ENCODE results near the gene CAMSAP2.
A peak's percentile ranks its signal among the peaks of the same experiment; 100 is the strongest.
"Not testable (repeated sequence)": the region's sequence is repeated elsewhere in the genome, so short reads cannot be mapped to it uniquely, and the experiment has no call there.

The CAMSAP2 gene

DNA sequence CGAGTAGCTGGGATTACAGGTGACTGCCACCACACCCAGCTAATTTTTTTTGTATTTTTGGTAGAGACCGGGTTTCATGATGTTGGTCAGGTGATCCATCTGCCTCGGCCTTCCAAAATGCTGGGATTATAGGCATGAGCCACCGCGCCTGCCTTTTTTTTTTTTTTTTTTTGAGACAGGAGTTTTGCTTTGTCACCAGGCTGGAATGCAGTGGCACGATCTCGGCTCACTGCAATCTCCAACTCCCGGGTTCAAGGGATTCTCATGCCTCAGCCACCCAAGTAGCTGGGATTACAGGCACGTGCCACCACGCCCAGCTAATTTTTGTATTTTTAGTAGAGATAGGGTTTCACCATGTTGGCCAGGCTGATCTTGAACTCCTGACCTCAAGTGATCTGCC, 12.1 kb downstream of the CAMSAP2 start:
- H3K27ac Mint-ChIP-seq; H3K27me3 Mint-ChIP-seq; H3K4me3 Mint-ChIP-seq; H3K9me3 Mint-ChIP-seq; intact Hi-C loops (cut with micrococcal nuclease): not testable (repeated sequence)
- peaks cover 37% of the 10 kb centered on the region for H3K4me1 Mint-ChIP-seq (ENCODE audit: low read depth)
- H3K36me3 Mint-ChIP-seq (ENCODE audit: low read depth): peaks cover 47% of the 10 kb centered on the region

DNA sequence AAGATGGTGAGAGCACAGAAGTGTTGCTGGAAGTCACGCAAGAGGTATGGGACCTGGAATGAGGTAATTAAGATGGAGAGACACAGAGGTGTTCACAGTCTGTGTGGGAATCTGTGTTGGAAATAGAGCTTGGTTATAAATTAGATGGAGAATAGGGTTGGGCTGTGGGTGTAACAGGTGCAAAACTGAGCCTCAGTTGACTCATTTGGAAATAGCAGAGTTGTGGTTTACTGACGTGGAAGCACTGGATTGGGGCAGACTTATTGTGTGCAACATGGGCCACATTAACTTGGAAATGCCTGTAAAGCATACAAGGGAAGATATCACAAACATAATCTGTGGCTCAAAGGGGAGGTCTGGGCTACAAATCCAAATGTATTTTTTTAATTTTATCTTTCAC, 13.0 kb downstream of the CAMSAP2 start:
- no peak overlapping the region for H3K4me3 Mint-ChIP-seq
- H3K36me3 Mint-ChIP-seq (ENCODE audit: low read depth): peaks cover 39% of the 10 kb centered on the region
- no peak overlapping the region for H3K27ac Mint-ChIP-seq
- H3K4me1 Mint-ChIP-seq (ENCODE audit: low read depth): peaks cover 37% of the 10 kb centered on the region
- H3K27me3 Mint-ChIP-seq: no peaks in the 10 kb centered on the region
- intact Hi-C loops (cut with micrococcal nuclease): no loop called here
- H3K9me3 Mint-ChIP-seq: no peaks in the 10 kb centered on the region

DNA sequence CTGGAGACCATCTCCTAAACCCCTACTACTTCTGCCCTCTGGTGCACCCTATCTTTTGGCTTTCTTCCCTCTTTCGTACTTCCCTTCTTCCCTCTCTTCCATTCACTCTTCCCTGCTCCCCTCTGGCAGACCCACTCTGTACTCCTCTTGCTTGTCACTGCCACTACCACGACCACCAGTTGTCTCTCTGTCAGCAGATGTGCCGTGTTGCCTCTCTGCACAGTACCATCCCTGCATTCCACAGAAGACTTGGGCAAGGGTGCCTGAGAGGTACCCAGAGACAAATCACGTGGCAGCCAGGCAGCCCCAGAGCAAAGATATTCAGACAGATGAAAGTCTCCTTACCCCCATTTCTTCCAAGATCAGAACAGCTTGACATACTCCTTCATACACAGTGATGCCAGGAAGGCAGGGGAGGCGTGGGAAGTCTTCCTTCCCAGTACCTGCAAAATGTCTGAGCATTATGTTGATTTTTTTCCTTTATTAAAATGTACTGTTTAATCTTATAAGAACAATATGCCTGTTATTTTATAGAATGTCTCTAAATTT, 15.0 kb downstream of the CAMSAP2 start:
- Mint-ChIP-seq H3K36me3 (ENCODE audit: low read depth) (peaks cover 23% of the 10 kb centered on the region), H3K27me3 (no peaks in the 10 kb centered on the region), H3K9me3 (no peaks in the 10 kb centered on the region), H3K4me3 (no peak overlapping the region), H3K4me1 (ENCODE audit: low read depth) (peaks cover 30% of the 10 kb centered on the region), H3K27ac (peak overlapping the region; percentile 4)
- intact Hi-C loops (cut with micrococcal nuclease): no loop called here

DNA sequence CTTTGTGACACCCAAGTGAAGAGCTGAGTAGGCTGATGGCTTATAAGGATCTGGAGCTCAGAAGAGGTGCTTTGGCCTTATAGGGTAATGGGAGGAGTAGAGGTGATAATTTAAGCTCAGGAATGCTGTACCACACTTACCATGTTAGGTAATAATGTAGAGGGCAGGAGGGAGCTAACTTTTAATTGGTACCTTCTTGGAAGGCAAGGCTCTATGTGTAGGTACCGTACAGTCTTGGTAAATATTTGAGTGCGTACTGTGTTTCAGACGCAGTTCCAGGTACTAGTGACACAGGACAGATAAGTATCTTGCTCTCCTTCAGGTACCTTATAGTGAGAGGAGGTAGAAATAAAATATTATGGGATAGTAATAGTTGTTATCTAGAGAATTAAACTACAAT, 16.8 kb downstream of the CAMSAP2 start:
- no peak overlapping the region for H3K4me3 Mint-ChIP-seq
- no peaks in the 10 kb centered on the region for H3K27me3 Mint-ChIP-seq
- H3K27ac Mint-ChIP-seq: peak overlapping the region; percentile 1
- H3K36me3 Mint-ChIP-seq (ENCODE audit: low read depth): peaks cover 27% of the 10 kb centered on the region
- no peaks in the 10 kb centered on the region for H3K9me3 Mint-ChIP-seq
- H3K4me1 Mint-ChIP-seq (ENCODE audit: low read depth): peaks cover 30% of the 10 kb centered on the region
- intact Hi-C loops (cut with micrococcal nuclease): no loop called here

DNA sequence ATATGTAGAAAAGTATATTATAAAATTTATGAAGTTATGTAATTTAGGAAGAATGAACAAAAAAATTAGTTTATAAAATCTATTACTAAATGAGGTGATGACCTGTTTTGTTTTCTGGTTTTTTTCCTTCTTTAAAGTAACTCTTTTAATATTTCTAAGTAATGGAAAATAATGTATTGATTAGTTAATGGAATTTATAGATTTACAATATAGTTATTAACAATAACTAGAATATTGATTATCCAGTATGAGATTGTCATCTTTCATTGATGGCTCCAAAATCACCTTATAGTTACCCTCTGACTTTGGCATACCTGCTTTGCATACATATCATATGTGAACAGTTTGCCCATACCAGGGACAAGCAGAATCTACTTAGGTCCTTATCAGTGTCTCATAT, 23.4 kb downstream of the CAMSAP2 start:
- intact Hi-C loops (cut with micrococcal nuclease): no loop called here
- Mint-ChIP-seq H3K27ac (no peak overlapping the region), H3K36me3 (ENCODE audit: low read depth) (peaks cover 66% of the 10 kb centered on the region), H3K27me3 (no peaks in the 10 kb centered on the region), H3K9me3 (no peaks in the 10 kb centered on the region), H3K4me3 (no peak overlapping the region), H3K4me1 (ENCODE audit: low read depth) (peaks cover 5% of the 10 kb centered on the region)

DNA sequence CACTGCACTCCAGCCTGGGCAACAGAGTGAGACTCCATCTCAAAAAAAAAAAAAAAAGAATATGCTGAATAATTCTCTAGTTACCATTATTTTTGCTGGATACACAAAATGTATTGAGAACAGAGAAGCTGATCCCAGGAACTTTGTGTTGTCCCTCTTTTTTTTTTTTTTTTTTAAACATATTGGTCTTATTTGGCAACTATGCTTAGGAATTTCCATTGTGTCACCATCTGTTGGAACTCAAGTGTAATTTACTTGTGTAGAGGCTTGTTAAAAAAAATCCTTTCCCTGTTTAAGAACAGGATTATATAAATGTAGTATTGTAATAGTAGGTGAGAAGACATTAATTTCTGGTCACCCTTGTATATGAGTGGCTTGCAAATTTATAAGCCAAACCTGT, 28.6 kb downstream of the CAMSAP2 start:
- intact Hi-C loops (cut with micrococcal nuclease): no loop called here
- Mint-ChIP-seq H3K36me3 (ENCODE audit: low read depth) (peaks cover 71% of the 10 kb centered on the region), H3K4me1 (ENCODE audit: low read depth) (no peaks in the 10 kb centered on the region)

DNA sequence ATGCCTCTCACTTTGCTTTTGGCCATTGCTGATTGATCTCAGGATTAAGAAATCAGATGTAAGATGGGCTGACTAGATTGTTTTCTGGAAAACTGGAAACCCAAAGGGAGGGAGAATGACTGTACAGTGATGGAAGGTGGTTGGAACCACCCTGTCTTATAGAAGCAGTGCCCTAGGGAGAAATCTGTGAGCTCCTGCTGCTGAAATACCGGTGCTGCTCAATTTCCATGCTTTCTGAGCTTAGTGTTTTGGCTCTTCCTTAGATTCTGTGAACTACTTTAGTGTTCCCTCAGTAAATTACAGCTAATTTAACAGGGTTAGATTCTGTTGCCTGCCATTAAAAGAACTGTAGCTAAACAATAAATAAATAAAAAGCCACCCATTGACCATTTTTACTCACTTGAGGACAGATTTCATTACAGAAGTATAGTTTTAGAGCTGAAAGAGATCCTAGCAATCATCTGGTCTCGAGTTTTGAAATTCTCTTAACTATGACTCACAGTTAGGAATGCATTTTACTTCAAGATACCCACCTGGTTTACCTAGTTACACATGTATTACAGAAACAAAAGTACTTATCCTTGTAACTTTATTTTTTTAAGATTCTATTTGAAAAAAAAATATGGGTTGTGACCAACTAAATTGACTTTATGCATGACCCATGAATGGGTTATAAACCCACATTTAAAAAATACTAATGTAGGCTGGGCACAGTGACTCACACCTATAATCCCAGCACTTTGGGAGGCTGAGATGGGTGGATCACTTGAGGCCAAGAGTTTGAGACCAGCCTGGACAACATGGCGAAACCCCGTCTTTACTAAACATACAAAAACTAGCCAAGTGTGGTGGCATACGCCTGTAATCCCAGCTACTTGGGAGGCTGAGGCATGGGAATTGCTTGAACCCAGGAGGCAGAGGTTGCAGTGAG, 33.2 kb downstream of the CAMSAP2 start:
- Mint-ChIP-seq H3K4me3 (no peak overlapping the region), H3K36me3 (ENCODE audit: low read depth) (peaks cover 45% of the 10 kb centered on the region), H3K27me3 (peaks cover 2% of the 10 kb centered on the region), H3K9me3 (no peaks in the 10 kb centered on the region), H3K4me1 (ENCODE audit: low read depth) (peaks cover 23% of the 10 kb centered on the region), H3K27ac (no peak overlapping the region)
- intact Hi-C loops (cut with micrococcal nuclease): no loop called here

More for the DNA sequence above, 28.6 kb downstream of the CAMSAP2 start:
- peaks cover 2% of the 10 kb centered on the region for H3K27me3 Mint-ChIP-seq
- H3K4me3 Mint-ChIP-seq: no peak overlapping the region
- H3K9me3 Mint-ChIP-seq: no peaks in the 10 kb centered on the region
- H3K27ac Mint-ChIP-seq: no peak overlapping the region

DNA sequence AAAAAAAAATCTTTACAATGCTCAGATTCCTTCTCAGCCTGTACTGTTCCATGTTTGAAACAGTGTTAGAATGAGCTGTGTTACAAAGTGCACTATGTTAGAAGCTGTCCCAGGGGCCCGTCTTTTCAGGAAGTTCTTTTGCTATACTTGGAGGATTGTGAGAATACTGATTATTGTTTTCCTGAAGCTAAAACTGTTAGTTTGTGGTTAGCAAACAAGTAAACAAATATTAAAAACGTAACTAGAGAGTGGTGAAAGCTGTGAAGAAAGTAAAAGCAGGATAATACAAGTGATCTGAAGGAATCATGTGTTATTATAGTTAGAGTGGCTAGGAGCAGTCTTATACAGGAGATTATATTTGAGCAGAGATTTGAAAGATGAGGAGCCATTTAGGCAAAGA, 35.6 kb downstream of the CAMSAP2 start:
- H3K36me3 Mint-ChIP-seq (ENCODE audit: low read depth): peaks cover 29% of the 10 kb centered on the region
- no peak overlapping the region for H3K27ac Mint-ChIP-seq
- H3K4me1 Mint-ChIP-seq (ENCODE audit: low read depth): peaks cover 26% of the 10 kb centered on the region
- H3K9me3 Mint-ChIP-seq: no peaks in the 10 kb centered on the region
- H3K4me3 Mint-ChIP-seq: no peak overlapping the region
- H3K27me3 Mint-ChIP-seq: peaks cover 2% of the 10 kb centered on the region
- intact Hi-C loops (cut with micrococcal nuclease): no loop called here

DNA sequence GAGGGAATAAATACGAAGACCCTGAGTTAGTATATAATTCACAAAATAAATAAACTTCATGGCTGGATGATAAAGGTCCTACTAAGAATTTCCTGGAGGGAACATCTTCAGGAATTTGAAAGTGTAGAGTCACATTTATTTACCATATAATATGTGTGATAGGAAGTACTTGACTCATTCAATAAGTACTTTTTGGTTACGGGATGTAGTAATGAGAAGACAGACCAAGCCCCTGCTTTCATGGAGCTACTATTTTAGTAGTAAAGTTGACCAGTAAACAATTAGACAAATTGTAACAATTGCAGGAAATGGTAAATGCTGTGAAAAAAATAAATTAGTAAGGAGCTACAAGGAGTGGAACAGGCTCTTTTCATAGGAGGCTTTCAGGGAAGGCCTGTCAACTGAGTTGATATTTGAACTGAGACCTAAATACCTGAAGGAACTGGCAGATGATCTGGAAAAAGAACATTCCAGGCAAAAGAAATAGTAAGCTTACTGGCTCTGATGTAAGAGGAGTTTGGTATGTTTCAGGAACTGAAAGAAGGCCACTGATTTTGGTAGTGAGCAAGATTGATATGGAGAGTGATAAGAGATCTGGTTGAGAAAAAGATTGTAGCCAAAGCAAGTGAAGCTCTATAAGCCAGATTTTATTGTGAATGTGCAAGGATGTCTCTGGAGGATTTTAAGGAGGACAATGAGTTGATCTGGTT, 36.2 kb downstream of the CAMSAP2 start:
- no peaks in the 10 kb centered on the region for H3K9me3 Mint-ChIP-seq
- peaks cover 2% of the 10 kb centered on the region for H3K27me3 Mint-ChIP-seq
- no peak overlapping the region for H3K27ac Mint-ChIP-seq
- intact Hi-C loops (cut with micrococcal nuclease): no loop called here
- H3K4me3 Mint-ChIP-seq: no peak overlapping the region
- peaks cover 29% of the 10 kb centered on the region for H3K4me1 Mint-ChIP-seq (ENCODE audit: low read depth)
- H3K36me3 Mint-ChIP-seq (ENCODE audit: low read depth): peaks cover 23% of the 10 kb centered on the region

DNA sequence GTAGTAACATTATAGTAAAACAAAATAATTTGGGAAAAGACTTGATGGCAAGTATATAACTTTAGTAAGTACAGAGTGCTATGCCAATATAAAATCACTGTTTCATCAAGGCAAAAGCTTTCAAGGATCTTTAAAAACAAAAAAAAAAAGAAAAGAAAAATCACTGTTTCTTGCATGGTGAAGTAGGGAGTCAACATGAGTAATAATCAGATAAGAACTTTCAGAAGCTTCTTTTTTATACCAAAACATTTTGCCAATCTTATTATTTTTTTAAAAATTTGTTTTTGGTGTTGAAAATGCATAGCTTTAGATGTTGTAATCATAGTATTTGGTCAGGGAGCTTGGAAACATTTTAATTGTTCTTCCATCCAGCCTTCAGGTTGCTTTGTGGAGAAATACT, 37.2 kb downstream of the CAMSAP2 start:
- H3K36me3 Mint-ChIP-seq (ENCODE audit: low read depth): peaks cover 13% of the 10 kb centered on the region
- H3K27ac Mint-ChIP-seq: no peak overlapping the region
- H3K4me1 Mint-ChIP-seq (ENCODE audit: low read depth): peaks cover 29% of the 10 kb centered on the region
- no peaks in the 10 kb centered on the region for H3K9me3 Mint-ChIP-seq
- peaks cover under 1% of the 10 kb centered on the region for H3K27me3 Mint-ChIP-seq
- intact Hi-C loops (cut with micrococcal nuclease): no loop called here
- no peak overlapping the region for H3K4me3 Mint-ChIP-seq

DNA sequence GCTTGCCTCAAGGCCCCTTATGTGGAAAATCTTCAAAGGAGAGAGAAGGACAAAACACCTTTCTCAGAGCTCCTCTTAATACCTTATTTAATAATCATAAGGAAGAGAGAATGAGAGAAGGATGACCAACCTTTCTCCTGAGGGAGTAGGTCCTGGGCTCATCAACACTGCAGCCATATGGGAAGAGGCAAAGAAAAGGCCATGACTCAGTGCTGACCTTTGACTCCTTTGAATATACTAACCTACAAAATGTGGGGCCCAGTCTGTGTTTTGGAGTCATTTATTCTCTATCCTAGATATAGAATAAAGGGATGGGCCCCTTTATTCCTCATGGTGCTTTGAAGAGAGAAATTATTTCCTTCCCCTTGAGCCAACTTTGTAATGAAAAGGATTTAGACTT, 38.3 kb downstream of the CAMSAP2 start:
- peaks cover 16% of the 10 kb centered on the region for H3K36me3 Mint-ChIP-seq (ENCODE audit: low read depth)
- intact Hi-C loops (cut with micrococcal nuclease): no loop called here
- no peaks in the 10 kb centered on the region for H3K9me3 Mint-ChIP-seq
- no peak overlapping the region for H3K4me3 Mint-ChIP-seq
- no peak overlapping the region for H3K27ac Mint-ChIP-seq
- no peaks in the 10 kb centered on the region for H3K27me3 Mint-ChIP-seq
- peaks cover 29% of the 10 kb centered on the region for H3K4me1 Mint-ChIP-seq (ENCODE audit: low read depth)

DNA sequence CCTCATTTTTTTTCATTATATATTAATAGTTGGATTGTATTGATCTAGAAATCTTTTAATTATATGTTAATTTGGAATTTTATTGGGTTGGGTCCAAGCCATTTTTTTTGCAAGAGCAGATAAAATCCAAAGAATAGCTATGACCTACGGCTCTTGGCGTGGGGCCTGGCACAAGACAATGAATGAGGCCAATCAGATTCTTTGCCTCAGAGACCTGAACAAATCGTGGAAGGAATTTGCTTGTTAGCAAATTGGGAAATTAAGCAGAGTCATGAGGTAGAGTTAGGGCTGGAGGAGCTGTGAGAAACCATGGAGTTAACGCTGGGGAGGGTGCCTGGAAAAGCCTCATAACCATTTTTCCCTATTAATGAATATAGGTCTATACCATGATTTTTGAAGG, 40.1 kb downstream of the CAMSAP2 start:
- H3K36me3 Mint-ChIP-seq (ENCODE audit: low read depth): peaks cover 34% of the 10 kb centered on the region
- H3K9me3 Mint-ChIP-seq: no peaks in the 10 kb centered on the region
- no peak overlapping the region for H3K27ac Mint-ChIP-seq
- H3K4me3 Mint-ChIP-seq: no peak overlapping the region
- H3K4me1 Mint-ChIP-seq (ENCODE audit: low read depth): peaks cover 29% of the 10 kb centered on the region
- no peaks in the 10 kb centered on the region for H3K27me3 Mint-ChIP-seq
- intact Hi-C loops (cut with micrococcal nuclease): no loop called here

DNA sequence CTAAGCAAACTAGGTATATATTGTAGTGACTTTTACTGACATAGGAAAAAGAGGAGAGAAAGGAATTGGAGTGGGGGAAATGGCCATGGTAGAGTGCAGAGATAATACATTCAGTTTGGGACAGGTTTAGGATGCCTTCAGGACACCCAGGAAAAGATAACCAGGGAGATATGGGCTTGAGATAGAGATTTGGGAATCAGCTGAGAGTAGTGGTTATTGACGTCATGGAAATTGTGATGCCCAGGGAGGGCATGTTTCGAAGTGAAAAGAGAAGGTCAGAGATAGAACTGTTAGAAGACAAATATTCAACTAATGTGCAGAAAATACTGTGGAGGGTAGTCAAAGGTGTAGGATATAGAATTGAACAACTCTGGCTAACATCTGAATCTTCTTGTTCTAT, 40.6 kb downstream of the CAMSAP2 start:
- Mint-ChIP-seq H3K4me1 (ENCODE audit: low read depth) (peaks cover 24% of the 10 kb centered on the region), H3K4me3 (no peak overlapping the region), H3K27ac (no peak overlapping the region), H3K36me3 (ENCODE audit: low read depth) (peaks cover 37% of the 10 kb centered on the region), H3K9me3 (no peaks in the 10 kb centered on the region), H3K27me3 (no peaks in the 10 kb centered on the region)
- intact Hi-C loops (cut with micrococcal nuclease): no loop called here

Data from dendritic cell treated with granulocyte-macrophage colony-stimulating factor and Interleukin-4, amounts not matched to agents 40 ng/mL and 50 ng/mL, for 4 days (primary cell).